Thyroid gland (tissue), 4 donors: ENCODE measurements around the gene EPB41L5. TPM values are rescaled to one million over a fixed set of nuclear protein-coding genes. Genes with fewer than 3 reads are reported as not detected.

Source experiments
- DNase-seq, 2 donors: peaks; one replicate each; pipeline ENCODE4 v3.0.0-alpha.2; 2019
- H3K27ac ChIP-seq, 3 donors: fragments of 200-600 bp; sonication (generic); 1 replicate in 2 of 3; 2 replicates in 1 of 3; pipeline ENCODE4 v1.5.1; 2016 to 2019; ENCODE audit warnings: mild to moderate bottlenecking in 1 of 3, moderate library complexity in 1 of 3
- H3K27me3 ChIP-seq: fragments of 200-600 bp; sonication (generic); one replicate; pipeline ENCODE4 v1.5.1; 2019
- H3K36me3 ChIP-seq, 2 donors: fragments of 200-600 bp; sonication (generic); one replicate each; pipeline ENCODE4 v1.5.1; 2016 to 2019
- H3K4me1 ChIP-seq, 2 donors: fragments of 200-600 bp; sonication (generic); one replicate each; pipeline ENCODE4 v1.5.1; 2017 to 2019
- H3K4me3 ChIP-seq, 3 donors: fragments of 200-600 bp; sonication (generic); replicated peaks in 1 of 3; 1 replicate in 2 of 3; 2 replicates in 1 of 3; pipeline ENCODE4 v1.5.1; 2016; ENCODE audit warnings: mild to moderate bottlenecking in 1 of 3
- H3K9me3 ChIP-seq: fragments of 200-600 bp; sonication (generic); one replicate; pipeline ENCODE4 v1.5.1; 2017
- CTCF ChIP-seq, 6 experiments: fragments of 200-600 bp in 3 of 6; fragments of 450-650 bp in 3 of 6; sonication (generic) in 3 of 6; IDR thresholded peaks; one replicate each; pipeline ENCODE4 v1.5.1; 2016 to 2019; ENCODE audit warnings: antibody characterized with exemption in 6 of 6, mild to moderate bottlenecking in 2 of 6, inconsistent platforms in 1 of 6, moderate library complexity in 1 of 6
- POLR2A ChIP-seq, 2 donors: fragments of 450-650 bp; IDR thresholded peaks; one replicate each; pipeline ENCODE4 v1.6.1; 2017; ENCODE audit warnings: antibody characterized with exemption in 2 of 2, mild to moderate bottlenecking in 2 of 2, moderate library complexity in 1 of 2
- WGBS, 2 donors: methylation state at CpG; one replicate each; pipeline ENCODE4 v1.1.5; 2017; 5-methylcytosine and 5-hydroxymethylcytosine counted together
- intact Hi-C: fragments of 100-400 bp; cut with DNase I; formaldehyde crosslinking; loops from one replicate; pipeline ENCODE4 v1.15.1; 2023
- total RNA-seq, 4 donors: library from RNA; depleted of rRNA; stranded (reverse); fragments of >200 nt; gene quantifications; one replicate each; pipeline ENCODE4 v1.2.3, GENCODE V29; 2016

Gene EPB41L5
- total RNA-seq, 4 donors from 2014 or later = 82.2 to 126 (median 116) TPM

GRCh38 chr2:120013597-120014223 is 833 bp downstream of the EPB41L5 start:
- DNase-seq = peak; percentile 56 to 62
- H3K9me3 ChIP-seq = no peaks in the 10 kb centered on the region
- H3K4me1 ChIP-seq = peaks cover 13 to 20% of the 10 kb centered on the region in 2 donors
- WGBS, 2 donors = 16 to 19% methylated on average over 17 of the region's 17 CpGs
- peak overlapping the region; percentile 79 to 93 (median 87) for H3K4me3 ChIP-seq
- intact Hi-C loops = no loop called here
- TF ChIP-seq POLR2A (IDR thresholded peaks at IDR 0.05) (no peak), CTCF (IDR thresholded peaks at IDR 0.05) (no peak)
- H3K27me3 ChIP-seq = no peaks in the 10 kb centered on the region
- H3K36me3 ChIP-seq = no peaks in the 10 kb centered on the region
- H3K27ac ChIP-seq = peak overlapping the region; percentile 85 to 97 (median 89)

GRCh38 chr2:120014226-120014980 is 1.5 kb downstream of the EPB41L5 start:
- peaks cover 20 to 25% of the 10 kb centered on the region in 2 donors for H3K4me1 ChIP-seq
- TF ChIP-seq POLR2A (IDR thresholded peaks at IDR 0.05) (peak in 1 of 2 donors; percentile 18), CTCF (IDR thresholded peaks at IDR 0.05) (no peak)
- DNase-seq = peak; percentile 34 to 35

GRCh38 chr2:120016800-120017199 is 3.9 kb downstream of the EPB41L5 start:
- Histone ChIP-seq H3K9me3 (no peaks in the 10 kb centered on the region), H3K4me1 (peaks cover 30 to 42% of the 10 kb centered on the region in 2 donors), H3K4me3 (no peak overlapping the region), H3K27ac (peak overlapping the region; percentile 49 to 65 (median 60)), H3K27me3 (no peaks in the 10 kb centered on the region), H3K36me3 (no peaks in the 10 kb centered on the region)
- 91 to 94% methylated on average over 3 of the region's 3 CpGs for WGBS, 2 donors
- no peak for DNase-seq
- TF ChIP-seq POLR2A (IDR thresholded peaks at IDR 0.05) (no peak), CTCF (IDR thresholded peaks at IDR 0.05) (no peak)
- intact Hi-C loops = no loop called here

More at GRCh38 chr2:120014226-120014980, 1.5 kb downstream of the EPB41L5 start:
- Histone ChIP-seq H3K27me3 (no peaks in the 10 kb centered on the region), H3K9me3 (no peaks in the 10 kb centered on the region), H3K36me3 (no peaks in the 10 kb centered on the region), H3K27ac (peak overlapping the region; percentile 85 to 97 (median 89)), H3K4me3 (peak overlapping the region; percentile 79 to 93 (median 87))
- 36 to 43% methylated on average over 8 of the region's 8 CpGs for WGBS, 2 donors
- intact Hi-C loops = no loop called here

GRCh38 chr2:120017201-120017600 is 4.3 kb downstream of the EPB41L5 start:
- H3K36me3 ChIP-seq = no peaks in the 10 kb centered on the region
- H3K4me3 ChIP-seq = no peak overlapping the region
- no peaks in the 10 kb centered on the region for H3K27me3 ChIP-seq
- no peaks in the 10 kb centered on the region for H3K9me3 ChIP-seq
- TF ChIP-seq POLR2A (IDR thresholded peaks at IDR 0.05) (no peak), CTCF (IDR thresholded peaks at IDR 0.05) (no peak)
- intact Hi-C loops = no loop called here
- WGBS, 2 donors = 89 to 93% methylated on average over 2 of the region's 2 CpGs
- DNase-seq = no peak
- peak overlapping the region; percentile 49 to 65 (median 60) for H3K27ac ChIP-seq
- H3K4me1 ChIP-seq = peaks cover 27 to 39% of the 10 kb centered on the region in 2 donors

GRCh38 chr2:120018549-120018948 is 5.7 kb downstream of the EPB41L5 start:
- peaks cover 25 to 36% of the 10 kb centered on the region in 2 donors for H3K4me1 ChIP-seq
- peak; percentile 87 to 88 for DNase-seq
- no peak for TF ChIP-seq CTCF (IDR thresholded peaks at IDR 0.05)
- no peak for TF ChIP-seq POLR2A (IDR thresholded peaks at IDR 0.05)
- peak overlapping the region; percentile 49 to 60 (median 52) for H3K27ac ChIP-seq
- 68 to 78% methylated on average over 4 of the region's 4 CpGs for WGBS, 2 donors
- no peak overlapping the region for H3K4me3 ChIP-seq
- H3K36me3 ChIP-seq = no peaks in the 10 kb centered on the region
- H3K27me3 ChIP-seq = no peaks in the 10 kb centered on the region
- intact Hi-C loops = no loop called here
- H3K9me3 ChIP-seq = no peaks in the 10 kb centered on the region
